GM21423 (cell line): ENCODE measurements around the gene BAX.

ENCODE experiments used
- ATAC-seq: cut with Tn5 transposase; IDR thresholded peaks from one replicate; pipeline ENCODE4 v1.9.1; 2021; ENCODE audit warnings: mild to moderate bottlenecking, moderate library complexity; ENCODE audit not compliant: unreplicated experiment

Gene BAX

DNA sequence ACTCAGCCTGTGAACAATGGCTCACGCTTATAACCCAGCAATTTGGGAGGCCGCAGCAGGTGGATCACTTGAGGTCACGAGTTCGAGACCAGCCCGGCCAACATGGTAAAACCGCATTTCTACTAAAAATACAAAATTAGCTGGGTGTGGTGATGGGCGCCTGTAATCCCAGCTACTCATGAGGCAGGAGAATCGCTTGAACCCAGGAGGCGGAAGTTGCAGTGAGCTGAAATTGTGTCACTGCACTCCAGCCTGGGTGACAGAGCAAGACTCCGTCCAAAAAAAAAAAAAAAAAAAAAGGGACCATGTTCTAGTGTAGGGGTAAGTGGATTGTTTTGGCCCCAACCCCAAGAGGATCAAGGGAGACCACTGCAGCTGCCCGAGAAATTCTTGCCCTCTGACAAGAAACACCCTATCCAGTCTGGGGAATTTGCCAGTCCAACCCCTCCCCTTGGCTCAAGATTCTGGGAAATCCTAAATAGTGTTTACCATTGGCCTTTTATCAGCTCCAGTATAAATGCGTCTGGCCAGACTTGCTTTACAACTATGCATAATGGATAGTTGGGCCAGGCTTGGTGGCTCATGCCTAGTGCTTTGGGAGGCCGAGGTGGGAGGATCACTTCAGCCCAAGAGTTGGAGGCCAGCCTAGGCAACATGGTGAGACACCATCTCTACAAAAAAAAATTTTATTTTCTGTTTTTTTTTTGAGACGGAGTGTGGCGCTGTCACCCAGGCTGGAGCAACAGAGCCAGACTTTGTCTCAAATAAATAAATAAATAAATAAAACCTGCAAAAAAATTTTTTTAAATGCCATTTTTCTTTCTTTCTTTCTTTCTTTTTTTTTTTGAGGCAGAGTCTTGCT, 26.3 kb upstream of the BAX start:
- ATAC-seq: no peak

DNA sequence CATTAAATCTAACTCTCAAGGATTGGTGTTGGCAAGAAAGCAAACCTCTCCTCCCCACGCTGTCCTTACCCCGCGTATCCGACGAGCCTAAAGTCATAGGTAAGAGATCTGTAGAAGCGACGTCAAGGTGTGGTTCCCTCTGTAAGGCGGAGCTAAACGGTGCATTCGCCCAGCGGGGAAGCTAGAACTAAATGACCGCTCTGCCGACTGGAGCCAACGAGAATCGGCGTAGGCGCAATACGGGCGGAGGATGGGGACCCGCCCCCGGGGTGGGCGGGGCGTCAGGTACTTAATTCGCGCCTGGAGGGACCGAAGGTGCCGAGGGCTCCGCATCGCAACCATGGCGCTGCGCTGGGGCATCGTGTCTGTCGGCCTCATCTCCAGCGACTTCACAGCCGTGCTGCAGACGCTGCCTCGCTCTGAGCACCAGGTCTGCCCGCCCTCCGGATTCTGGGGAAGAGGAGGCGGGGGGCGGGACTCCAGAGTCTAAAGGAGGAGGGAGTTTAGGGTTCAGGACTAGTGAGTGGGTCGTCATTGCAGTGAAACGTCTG, 21.2 kb upstream of the BAX start, which contains the start of gene DHDH:
Gene DHDH, plus strand, starts transcription at position 318 of the 551 bp plus-strand sequence. Its CDS starts 23 bp downstream, at position 341.
- ATAC-seq: peak; percentile 52

DNA sequence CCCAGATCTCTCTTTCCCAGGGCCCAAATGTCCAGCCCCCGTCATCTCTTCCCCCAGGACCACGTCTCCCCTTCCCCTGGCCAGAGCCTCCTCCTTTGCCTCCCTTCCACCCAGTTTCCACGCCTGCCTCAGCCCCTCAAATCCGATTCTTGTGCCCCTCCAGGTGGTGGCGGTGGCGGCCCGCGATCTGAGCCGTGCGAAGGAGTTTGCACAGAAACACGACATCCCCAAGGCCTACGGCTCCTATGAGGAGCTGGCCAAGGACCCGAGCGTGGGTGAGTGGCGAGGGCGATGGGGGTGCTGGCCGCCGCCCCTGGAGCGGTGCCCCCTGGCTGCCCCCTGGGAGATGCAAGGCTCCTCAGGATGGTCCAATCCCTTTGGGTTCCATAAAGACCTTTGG, 19.8 kb upstream of the BAX start:
- no peak for ATAC-seq

DNA sequence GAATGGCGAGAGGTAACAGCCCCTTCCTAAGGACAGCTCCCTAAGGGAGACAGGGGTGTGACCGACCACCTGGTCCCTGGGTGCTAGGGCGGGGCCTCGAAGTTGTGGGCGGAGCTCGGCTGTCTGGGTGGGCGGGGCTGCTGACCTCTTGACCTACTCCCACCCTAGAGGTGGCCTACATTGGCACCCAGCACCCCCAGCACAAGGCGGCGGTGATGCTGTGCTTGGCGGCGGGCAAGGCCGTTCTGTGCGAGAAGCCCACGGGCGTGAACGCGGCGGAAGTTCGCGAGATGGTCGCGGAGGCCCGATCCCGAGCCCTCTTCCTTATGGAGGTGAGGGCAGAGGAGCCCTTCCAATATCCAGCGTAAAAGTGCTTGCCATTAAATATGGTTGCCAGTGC, 18.8 kb upstream of the BAX start:
- ATAC-seq: no peak

DNA sequence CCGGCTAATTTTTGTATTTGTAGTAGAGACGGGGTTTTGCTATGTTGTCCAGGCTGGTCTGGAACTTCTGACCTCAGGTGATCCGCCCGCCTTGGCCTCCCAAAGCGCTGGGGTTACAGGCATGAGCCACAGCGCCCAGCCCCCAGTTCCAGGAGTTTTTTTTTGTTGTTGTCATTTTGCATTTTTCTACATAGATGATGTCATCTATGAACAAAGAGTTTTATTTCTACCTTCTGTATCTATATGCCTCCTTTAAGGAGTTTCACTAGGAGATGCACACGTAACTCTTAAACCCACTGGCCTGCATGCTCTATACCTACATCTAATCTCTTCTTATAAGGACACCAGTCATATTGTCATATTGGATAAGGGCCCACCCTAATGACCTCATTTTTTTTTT, 16.4 kb upstream of the BAX start:
- no peak for ATAC-seq

DNA sequence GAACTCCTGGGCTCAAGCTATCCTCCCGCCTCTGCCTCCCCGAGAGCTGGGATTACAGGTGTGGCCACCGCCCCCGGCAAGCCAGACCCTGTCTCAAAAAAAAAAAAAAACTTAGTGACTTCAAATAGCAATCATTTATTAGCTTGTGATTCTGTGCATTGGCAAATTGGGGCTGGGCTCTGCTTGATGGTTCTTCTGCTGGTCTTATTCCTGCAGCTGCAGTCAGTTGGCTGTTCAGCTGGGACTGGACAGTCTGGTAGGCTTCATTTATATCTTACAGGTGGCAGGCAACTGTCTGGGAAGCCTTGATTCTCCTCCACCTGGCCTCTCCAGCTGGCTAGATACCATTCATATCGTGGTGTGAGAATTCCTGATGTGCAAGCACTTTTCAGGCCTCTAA, 13.8 kb upstream of the BAX start:
- no peak for ATAC-seq

DNA sequence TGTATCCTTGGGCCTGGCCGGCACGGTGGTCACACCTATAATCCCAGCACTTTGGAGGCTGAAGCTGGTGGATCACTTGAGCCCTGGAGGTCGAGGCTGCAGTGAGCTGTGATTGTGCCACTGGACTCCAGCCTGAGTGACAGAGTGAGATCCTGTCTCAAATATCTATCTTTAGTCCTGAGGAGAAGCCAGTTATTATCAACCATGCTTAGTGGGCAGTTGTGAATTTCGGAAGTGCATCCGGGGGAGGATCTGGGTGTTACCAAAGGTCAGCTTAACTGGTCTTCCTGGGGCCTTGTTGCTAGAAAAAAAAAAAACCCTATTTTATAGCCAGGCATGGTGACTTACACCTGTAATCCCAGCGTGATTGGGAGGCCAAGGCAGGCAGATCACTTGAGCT, 11.6 kb upstream of the BAX start:
- ATAC-seq: no peak

DNA sequence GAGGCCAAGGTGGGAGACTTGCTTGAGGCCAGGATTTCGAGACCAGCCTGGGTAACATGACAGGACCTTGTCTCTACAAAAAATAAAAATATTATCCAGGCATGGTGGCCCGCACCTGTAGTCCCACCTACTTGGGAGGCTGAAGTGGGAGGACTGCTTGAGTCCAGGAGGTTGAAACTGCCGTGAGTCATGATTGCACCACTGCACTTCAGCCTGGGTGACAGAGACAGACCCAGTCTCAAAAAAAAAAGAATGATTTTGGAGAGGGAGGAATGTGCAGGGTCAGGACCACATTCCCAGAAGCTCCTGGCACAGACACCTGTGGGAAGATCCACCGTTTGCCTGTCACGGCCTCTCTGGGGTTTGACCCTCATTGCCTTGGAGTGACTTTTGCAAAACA, 9.3 kb upstream of the BAX start:
- ATAC-seq: no peak

DNA sequence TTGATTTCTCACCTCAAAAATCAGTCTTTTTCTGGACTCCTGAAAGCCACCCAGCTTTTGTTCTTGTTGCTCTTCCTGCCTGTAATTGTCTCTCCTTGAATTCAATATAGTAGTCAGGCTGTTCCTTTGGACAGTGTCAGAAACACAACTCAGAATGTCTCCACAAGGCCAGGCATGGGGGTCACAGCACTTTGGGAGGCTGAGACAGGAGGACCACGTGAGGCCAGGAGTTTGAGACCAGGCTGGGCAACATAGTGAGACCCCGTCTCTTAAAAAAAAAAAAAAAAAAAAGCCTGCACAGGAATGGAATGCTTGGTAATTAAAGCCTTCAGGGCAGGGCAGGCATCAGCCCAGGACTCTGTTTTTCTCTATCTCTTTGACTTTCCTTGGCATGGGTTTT, 8.9 kb upstream of the BAX start:
- ATAC-seq: no peak

DNA sequence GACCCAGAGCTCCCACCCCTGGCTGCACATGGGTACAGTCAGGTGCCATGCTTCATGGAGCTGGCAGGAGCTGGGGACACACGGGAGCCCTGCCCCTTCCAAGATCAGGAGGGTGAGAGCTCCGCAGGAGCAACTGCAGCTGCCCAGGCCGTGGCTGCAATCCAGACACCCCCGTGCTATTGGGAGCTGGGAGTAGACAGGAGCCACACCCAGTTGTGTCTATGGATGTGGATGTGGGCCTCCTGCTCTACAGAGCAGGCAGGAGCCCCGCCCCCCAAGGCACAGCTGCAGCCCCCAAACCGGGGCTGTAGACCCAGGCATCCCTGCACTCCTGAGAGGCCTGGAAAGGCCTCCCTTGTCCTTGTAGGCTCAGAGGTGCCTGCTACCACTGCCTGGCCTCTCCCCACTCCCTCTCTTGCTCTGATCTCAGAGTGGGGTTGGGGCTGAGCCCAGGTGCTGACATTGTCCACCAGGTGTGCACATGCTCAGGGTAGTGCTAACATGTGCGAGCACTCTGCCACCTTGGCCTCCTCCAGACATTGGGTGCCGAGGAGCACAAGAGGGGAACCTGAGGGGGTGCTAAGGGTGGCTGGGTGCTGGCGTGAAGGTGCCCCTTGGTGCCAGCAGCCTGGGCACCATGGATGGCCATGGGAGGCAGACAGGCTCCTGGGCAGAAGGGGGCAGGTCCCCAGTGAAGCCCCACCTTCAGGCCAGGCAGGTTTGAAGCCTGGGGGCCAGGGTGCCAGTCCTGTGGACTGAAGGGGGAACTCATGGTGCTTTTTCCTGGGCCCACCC, 8.0 kb upstream of the BAX start:
- ATAC-seq: no peak

DNA sequence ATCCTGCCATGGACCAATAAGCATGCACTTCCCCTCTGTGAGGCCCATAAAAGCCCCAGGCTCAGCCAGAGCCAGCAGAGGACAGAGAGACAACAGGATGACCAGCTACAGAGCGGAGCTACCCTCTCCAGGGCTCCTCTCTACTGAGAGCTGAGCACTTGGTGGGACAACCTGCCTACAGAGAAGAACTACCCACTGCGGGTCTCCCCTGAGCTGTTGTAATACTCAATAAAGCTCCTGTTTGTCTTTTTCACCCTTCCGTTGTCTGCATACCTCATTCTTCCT, 7.5 kb upstream of the BAX start:
- no peak for ATAC-seq

DNA sequence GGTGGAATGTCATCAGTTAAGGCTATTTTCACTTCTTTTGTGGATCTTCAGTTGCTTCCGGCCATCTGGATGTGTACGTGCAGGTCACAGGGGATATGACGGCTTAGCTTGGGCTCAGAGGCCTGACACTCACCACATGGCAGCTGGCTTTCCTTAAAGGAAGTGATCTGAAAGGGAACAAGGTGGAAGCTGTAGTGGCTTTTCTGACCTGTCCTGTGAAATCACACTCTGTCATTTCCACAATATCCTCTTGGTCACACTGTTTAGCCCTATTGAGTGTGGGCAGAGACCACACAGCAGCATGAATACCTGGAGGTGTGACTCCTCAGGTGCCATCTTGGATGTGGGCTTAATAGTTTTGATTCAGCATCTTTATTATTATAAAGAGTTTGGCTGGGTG, 4.5 kb upstream of the BAX start:
- no peak for ATAC-seq

DNA sequence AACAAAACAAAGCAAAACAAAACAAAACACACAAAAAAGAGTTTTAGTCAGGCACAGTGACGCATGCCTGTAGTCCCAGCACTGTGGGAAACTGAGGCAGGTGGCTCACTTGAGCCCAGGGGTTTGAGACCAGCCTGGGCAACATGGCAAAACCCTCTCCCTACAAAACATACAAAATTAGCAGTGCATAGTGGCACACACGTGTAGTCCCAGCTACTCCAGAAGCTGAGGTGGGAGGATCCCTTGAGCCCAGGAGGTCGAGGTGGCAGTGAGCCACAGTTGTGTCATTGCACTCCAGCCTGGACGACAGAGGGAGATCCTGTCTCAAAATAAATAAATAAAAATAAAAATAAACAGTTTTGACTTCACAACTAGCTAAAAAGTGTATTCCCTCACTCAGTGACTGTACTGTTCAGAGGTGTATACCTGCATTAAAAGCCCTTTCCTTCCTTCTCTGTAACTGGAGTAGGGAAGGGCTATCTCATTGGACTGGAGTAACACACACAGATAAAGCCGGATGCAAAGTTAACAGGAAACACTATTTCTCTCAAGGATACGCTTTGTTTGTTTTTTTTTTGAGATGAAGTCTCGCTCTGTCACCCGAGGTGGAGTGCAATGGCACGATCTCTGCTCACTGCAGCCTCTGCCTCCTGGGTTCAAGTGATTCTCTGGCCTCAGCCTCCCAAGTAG, 3.7 kb upstream of the BAX start:
- no peak for ATAC-seq

DNA sequence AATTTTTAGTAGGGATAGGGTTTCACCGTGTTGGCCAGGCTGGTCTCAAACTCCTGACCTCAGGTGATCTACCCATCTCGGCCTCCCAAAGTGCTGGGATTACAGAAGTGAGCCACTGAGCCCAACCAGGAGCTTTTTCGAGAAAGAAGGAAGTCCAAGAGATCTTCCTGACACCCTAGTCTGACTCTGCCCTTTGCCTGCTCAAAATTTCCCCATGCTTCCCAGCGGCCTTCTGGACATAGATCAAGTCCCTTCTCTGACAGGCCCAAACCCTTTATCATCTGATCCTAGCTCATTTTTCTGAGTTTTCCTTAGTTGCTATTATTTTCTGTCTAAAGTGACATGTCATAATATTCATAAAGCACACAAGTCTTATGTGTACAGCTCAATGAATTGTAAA, 1.5 kb upstream of the BAX start:
- no peak for ATAC-seq

DNA sequence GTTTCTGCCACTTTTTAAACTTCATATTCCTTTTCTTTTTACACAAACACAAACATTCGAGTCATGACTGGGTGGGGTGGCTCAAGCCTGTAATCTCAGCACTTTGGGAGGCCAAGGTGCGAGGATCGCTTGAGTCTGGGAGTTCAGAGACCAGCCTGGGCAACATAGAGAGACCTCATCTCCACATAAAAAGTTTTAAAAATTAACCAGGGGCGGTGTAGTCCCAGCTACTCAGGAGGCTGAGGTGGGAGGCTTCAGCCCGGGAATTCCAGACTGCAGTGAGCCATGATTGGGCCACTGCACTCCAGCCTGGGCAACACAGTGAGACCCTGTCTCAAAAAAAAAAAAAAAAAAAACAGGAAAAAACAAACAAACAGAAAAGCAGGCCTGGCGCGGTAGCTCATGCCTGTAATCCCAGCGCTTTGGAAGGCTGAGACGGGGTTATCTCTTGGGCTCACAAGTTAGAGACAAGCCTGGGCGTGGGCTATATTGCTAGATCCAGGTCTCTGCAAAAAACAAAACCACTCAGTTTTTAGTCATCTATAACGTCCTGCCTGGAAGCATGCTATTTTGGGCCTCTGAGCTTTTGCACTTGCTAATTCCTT, 583 bp upstream of the BAX start:
- no peak for ATAC-seq

DNA sequence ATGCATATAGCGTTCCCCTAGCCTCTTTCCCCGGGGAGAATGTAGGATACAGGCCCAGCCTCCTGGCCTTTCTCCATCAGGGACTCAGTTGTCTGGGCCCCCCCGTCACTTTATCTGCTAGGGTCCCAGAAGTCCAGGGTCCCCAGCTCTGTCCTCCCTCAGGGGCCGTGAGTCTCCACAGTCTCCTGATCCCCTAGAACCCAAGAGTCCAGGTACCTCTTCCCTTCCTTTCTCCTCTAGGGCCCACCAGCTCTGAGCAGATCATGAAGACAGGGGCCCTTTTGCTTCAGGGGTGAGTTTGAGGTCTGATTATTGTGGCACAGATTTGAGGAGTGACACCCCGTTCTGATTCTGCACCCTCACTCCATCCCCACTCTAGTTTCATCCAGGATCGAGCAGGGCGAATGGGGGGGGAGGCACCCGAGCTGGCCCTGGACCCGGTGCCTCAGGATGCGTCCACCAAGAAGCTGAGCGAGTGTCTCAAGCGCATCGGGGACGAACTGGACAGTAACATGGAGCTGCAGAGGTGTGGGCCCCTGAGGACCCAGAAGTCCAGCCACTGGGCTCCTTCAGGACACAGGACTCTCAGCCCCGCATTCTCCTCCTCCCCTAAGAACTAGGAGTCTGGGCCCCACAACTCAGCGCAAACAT, 758 bp downstream of the BAX start:
- ATAC-seq: no peak

DNA sequence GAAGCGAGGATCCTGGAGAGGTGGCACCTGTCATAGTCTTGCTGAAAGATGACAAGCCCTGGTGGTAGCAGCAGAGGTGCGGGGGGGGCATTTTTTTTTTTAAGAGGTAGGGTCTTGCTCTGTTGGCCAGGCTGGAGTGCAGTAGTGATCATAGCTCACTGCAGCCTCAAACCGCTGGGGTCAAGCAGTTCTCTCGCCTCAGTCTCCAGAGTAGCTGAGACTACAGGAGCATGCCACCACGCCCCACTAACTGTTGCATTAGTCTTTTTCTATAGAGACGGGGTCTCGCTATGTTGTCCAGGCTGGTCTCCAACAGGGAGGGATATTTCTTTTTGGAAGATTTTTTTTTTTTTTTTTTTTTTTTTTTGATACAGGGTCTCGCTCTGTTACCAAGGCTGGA, 3.3 kb downstream of the BAX start:
- ATAC-seq: no peak

DNA sequence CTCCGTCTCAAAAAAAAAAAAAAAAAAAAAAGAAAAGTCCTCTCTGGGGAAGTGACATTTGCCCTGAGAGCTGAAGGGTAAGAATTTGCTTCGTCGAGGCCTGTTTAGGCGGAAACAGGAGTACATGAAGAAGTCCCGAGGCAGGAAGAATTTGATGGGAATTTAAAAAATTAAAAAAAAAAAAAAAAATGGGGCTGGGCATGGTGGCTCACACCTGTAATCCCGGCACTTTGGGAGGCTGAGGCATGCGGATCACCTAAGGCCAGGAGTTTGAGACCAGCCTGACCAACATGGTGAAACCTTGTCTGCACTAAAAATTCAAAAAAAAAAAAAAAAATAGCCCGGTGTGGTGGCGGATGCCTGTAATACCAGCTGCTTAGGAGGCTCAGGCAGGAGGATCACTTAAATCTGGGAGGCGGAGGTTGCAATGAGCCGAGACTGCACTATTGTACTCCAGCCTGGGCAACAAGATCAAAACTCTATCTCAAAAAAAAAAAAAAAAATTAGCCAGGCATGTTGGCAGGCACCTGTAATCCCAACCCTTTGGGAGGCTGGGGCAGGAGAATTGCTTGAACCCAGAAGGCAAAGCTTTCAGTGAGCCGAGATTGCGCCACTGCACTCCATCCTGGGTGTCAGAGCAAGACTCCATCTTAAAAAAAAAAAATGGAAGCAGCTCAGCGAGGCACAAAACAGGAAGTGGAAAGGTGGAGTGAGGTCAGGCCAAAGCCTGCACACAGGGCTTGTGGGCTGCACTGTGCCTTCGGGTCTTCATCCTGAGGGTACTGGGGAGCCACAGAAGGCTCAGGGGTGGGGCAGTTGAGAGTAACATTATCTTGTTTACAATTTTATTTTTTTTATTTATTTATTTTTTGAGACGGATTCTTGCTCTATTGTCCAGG, 4.9 kb downstream of the BAX start:
- ATAC-seq: no peak

DNA sequence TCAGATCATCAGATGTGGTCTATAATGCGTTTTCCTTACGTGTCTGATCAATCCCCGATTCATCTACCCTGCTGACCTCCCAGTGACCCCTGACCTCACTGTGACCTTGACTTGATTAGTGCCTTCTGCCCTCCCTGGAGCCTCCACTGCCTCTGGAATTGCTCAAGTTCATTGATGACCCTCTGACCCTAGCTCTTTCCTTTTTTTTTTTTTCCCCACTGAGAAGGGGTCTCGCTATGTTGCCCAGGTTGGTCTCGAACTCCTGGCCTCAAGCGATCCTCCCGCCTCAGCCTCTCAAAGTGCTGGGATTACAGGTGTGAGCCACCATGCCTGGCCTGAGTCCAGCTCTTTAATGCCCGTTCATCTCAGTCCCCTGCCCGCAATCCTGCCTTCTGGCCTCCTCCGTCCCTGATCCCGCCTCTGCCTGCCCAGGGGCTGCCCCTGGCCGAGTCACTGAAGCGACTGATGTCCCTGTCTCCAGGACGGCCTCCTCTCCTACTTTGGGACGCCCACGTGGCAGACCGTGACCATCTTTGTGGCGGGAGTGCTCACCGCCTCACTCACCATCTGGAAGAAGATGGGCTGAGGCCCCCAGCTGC, 6.5 kb downstream of the BAX start:
- no peak for ATAC-seq
